ENCODE results near the gene PSMA8. TPM values are rescaled to one million over a fixed set of nuclear protein-coding genes. Genes with fewer than 3 reads are reported as not detected.

Gene PSMA8
- total RNA-seq, 1 experiment from 2014 or later: not detected

DNA sequence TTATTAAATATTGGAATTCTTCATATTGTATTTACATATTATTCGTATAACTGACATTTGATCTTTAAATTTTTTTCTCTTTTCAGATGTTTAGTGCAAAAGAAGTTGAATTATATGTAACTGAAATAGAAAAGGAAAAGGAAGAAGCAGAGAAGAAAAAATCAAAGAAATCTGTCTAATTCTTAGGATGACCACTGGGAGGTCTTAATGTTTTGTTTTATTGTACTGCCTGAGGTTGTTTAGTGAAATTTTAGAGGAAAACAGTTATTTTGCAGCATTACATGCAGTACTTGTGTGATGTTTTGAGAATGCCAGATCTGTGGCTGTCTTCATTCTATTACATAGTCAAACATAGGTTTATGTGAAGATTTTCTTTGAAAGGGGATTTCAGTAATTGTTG, 58.6 kb downstream of the PSMA8 start:
- Histone ChIP-seq H3K4me2 (ENCODE audit: insufficient read depth, insufficient read length, low read length) (no peak overlapping the region), H3K23me2 (ENCODE audit: insufficient read length, low read depth, low read length, poor library complexity, severe bottlenecking) (no peaks in the 10 kb centered on the region), H3K56ac (ENCODE audit: insufficient read length, low read depth, low read length) (no peak overlapping the region), H3K18ac (ENCODE audit: insufficient read length, low read depth, low read length) (no peak overlapping the region), H3K14ac (ENCODE audit: insufficient read depth, low read length) (no peak overlapping the region), H2BK5ac (ENCODE audit: insufficient read length, low read length) (no peak overlapping the region), H3T11ph (ENCODE audit: low read length) (no peak overlapping the region), H2AFZ (ENCODE audit: low read length) (no peak overlapping the region), H3K27ac (ENCODE audit: insufficient read length, low read depth, low read length) (no peak overlapping the region), H4K8ac (replicated peaks; ENCODE audit: insufficient read length, low read depth, low read length) (no peak overlapping the region), H4K20me1 (ENCODE audit: control insufficient read depth, insufficient read depth, insufficient read length) (no peaks in the 10 kb centered on the region), H3K79me2 (ENCODE audit: insufficient read depth, low read length) (no peaks in the 10 kb centered on the region), H3K4me1 (ENCODE audit: insufficient read depth, low read length) (no peaks in the 10 kb centered on the region), H3K9me3 (ENCODE audit: control insufficient read depth, low read depth, low read length) (no peaks in the 10 kb centered on the region), H4K5ac (ENCODE audit: insufficient read length, low read depth, low read length) (no peak overlapping the region), H3K9ac (ENCODE audit: extremely low read depth, insufficient read length, low read length) (no peak overlapping the region), H2BK120ac (ENCODE audit: low read depth, low read length, poor library complexity, severe bottlenecking) (no peak overlapping the region), H4K91ac (ENCODE audit: insufficient read length, low read depth, low read length) (no peak overlapping the region), H3K23ac (ENCODE audit: insufficient read length, low read depth, low read length) (no peak overlapping the region), H2BK15ac (ENCODE audit: low read depth, low read length) (no peak overlapping the region), H3K27me3 (ENCODE audit: insufficient read depth, low read length) (no peaks in the 10 kb centered on the region), H3K4ac (ENCODE audit: low read depth, low read length) (no peak overlapping the region), H3K79me1 (ENCODE audit: insufficient read depth, low read depth, low read length, poor library complexity, severe bottlenecking) (no peaks in the 10 kb centered on the region), H2AK5ac (ENCODE audit: insufficient read length, low read length) (no peak overlapping the region), H2BK20ac (ENCODE audit: low read depth, low read length, poor library complexity, severe bottlenecking) (no peak overlapping the region), H2BK12ac (ENCODE audit: insufficient read length, low read depth, low read length) (no peak overlapping the region)
- H3K27me3 Mint-ChIP-seq (ENCODE audit: low read depth): no peaks in the 10 kb centered on the region
- H3K27ac Mint-ChIP-seq: no peak overlapping the region
- TF ChIP-seq, protein P1, sequence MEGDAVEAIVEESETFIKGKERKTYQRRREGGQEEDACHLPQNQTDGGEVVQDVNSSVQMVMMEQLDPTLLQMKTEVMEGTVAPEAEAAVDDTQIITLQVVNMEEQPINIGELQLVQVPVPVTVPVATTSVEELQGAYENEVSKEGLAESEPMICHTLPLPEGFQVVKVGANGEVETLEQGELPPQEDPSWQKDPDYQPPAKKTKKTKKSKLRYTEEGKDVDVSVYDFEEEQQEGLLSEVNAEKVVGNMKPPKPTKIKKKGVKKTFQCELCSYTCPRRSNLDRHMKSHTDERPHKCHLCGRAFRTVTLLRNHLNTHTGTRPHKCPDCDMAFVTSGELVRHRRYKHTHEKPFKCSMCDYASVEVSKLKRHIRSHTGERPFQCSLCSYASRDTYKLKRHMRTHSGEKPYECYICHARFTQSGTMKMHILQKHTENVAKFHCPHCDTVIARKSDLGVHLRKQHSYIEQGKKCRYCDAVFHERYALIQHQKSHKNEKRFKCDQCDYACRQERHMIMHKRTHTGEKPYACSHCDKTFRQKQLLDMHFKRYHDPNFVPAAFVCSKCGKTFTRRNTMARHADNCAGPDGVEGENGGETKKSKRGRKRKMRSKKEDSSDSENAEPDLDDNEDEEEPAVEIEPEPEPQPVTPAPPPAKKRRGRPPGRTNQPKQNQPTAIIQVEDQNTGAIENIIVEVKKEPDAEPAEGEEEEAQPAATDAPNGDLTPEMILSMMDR (conservative IDR thresholded peaks at IDR 0.05): no peak; the same call in 2 of the 3 replicates
- WGBS (ENCODE audit: extremely low coverage, insufficient read length, low lambda C conversion rate): no CpG with 5 or more reads among the region's 1 CpG
- no peak overlapping the region for H3K4me3 Mint-ChIP-seq
- H3K4me1 Mint-ChIP-seq: no peaks in the 10 kb centered on the region
- peaks cover 0 to 4% of the 10 kb centered on the region in 2 experiments; a peak in 3 of 5 replicates for H3K9me3 Mint-ChIP-seq
- no peaks in the 10 kb centered on the region for H3K36me3 Mint-ChIP-seq (ENCODE audit: insufficient read depth in 1 of 3, low read depth in 3 of 3)
- no peak for DNase-seq

All from H9 (cell line).